Esophagus muscularis mucosa (tissue), 4 donors: ENCODE data around the gene RPP25L. TPM values are rescaled to one million over a fixed set of nuclear protein-coding genes. Genes with fewer than 3 reads are reported as not detected.

ENCODE experiments used
- DNase-seq: peaks from one replicate; pipeline ENCODE4 v3.0.0-alpha.2; 2017; ENCODE audit errors: extremely low spot score
- H3K27ac ChIP-seq, 4 donors: fragments of 200-600 bp; sonication (generic); replicated peaks in 1 of 4; 1 replicate in 3 of 4; 2 replicates in 1 of 4; pipeline ENCODE4 v1.5.1; 2016 to 2019; ENCODE audit warnings: mild to moderate bottlenecking in 1 of 4
- H3K27me3 ChIP-seq, 4 donors: fragments of 200-600 bp; sonication (generic); one replicate each; pipeline versions ENCODE4 v1.5.1 to v1.6.0; 2016 to 2019
- H3K36me3 ChIP-seq, 4 donors: fragments of 200-600 bp; sonication (generic); one replicate each; pipeline ENCODE4 v1.5.1; 2016 to 2019
- H3K4me1 ChIP-seq, 4 donors: fragments of 200-600 bp; sonication (generic); one replicate each; pipeline ENCODE4 v1.5.1; 2016 to 2019
- H3K4me3 ChIP-seq, 4 donors: fragments of 200-600 bp; sonication (generic); 1 replicate in 2 of 4; 2 replicates in 2 of 4; pipeline ENCODE4 v1.5.1; 2016 to 2019; ENCODE audit warnings: mild to moderate bottlenecking in 4 of 4, moderate library complexity in 1 of 4
- H3K9me3 ChIP-seq, 4 donors: fragments of 200-600 bp; sonication (generic); 1 replicate in 3 of 4; 2 replicates in 1 of 4; pipeline ENCODE4 v1.5.1; 2016 to 2019
- CTCF ChIP-seq, 3 experiments: fragments of 200-600 bp in 2 of 3; fragments of 450-650 bp in 1 of 3; sonication (generic) in 2 of 3; IDR thresholded peaks; one replicate each; pipeline ENCODE4 v1.5.1; 2017 to 2019; ENCODE audit warnings: antibody characterized with exemption in 3 of 3, mild to moderate bottlenecking in 2 of 3, moderate library complexity in 1 of 3
- EP300 ChIP-seq: sonication (generic); formaldehyde crosslinking; IDR thresholded peaks from one replicate; pipeline ENCODE4 v1.6.1; 2017; ENCODE audit warnings: antibody characterized with exemption
- POLR2A ChIP-seq: fragments of 450-650 bp; IDR thresholded peaks from one replicate; pipeline ENCODE4 v1.6.1; 2017; ENCODE audit warnings: antibody characterized with exemption, moderate library complexity, mild to moderate bottlenecking, low read depth
- POLR2AphosphoS5 ChIP-seq, 2 donors: sonication (generic); formaldehyde crosslinking; IDR thresholded peaks; one replicate each; pipeline ENCODE4 v1.6.1; 2017; ENCODE audit warnings: antibody characterized with exemption in 2 of 2
- WGBS: methylation state at CpG from one replicate; pipeline ENCODE4 v1.1.5; 2018; 5-methylcytosine and 5-hydroxymethylcytosine counted together
- intact Hi-C: fragments of 100-400 bp; cut with DNase I; formaldehyde crosslinking; loops from one replicate; pipeline ENCODE4 v1.15.1; 2023
- total RNA-seq, 4 donors: library from RNA; depleted of rRNA; stranded (reverse); fragments of >200 nt; gene quantifications; one replicate each; pipeline versions ENCODE4 v1.1.0 to v1.2.1, GENCODE V29; 2016

RPP25L gene
- total RNA-seq, 4 donors from 2014 or later, result 11.6 to 26.7 (median 20.2) TPM

GRCh38 chr9:34647651-34648050 is 35.8 kb upstream of the RPP25L start:
- Histone ChIP-seq H3K4me3 (peak overlapping the region; percentile 64 to 94 (median 74)), H3K27ac (peak overlapping the region; percentile 86 to 90 (median 88)), H3K36me3 (peaks cover 10 to 20% (median 16%) of the 10 kb centered on the region in 4 donors), H3K27me3 (no peaks in the 10 kb centered on the region), H3K4me1 (peaks cover 37 to 53% (median 48%) of the 10 kb centered on the region in 4 donors), H3K9me3 (no peaks in the 10 kb centered on the region)
- DNase-seq, result no peak
- TF ChIP-seq CTCF (IDR thresholded peaks at IDR 0.05) (no peak), POLR2A (no peak), EP300 (no peak), POLR2AphosphoS5 (IDR thresholded peaks at IDR 0.05) (no peak)
- WGBS, result 74% methylated on average over 10 of the region's 10 CpGs
- intact Hi-C loops, result no loop called here

GRCh38 chr9:34647084-34647403 is 35.1 kb upstream of the RPP25L start:
- WGBS, result 6% methylated on average over 8 of the region's 8 CpGs
- Histone ChIP-seq H3K4me1 (peaks cover 31 to 47% (median 42%) of the 10 kb centered on the region in 4 donors), H3K27me3 (no peaks in the 10 kb centered on the region), H3K4me3 (peak overlapping the region; percentile 64 to 94 (median 74)), H3K27ac (peak overlapping the region; percentile 86 to 90 (median 88)), H3K36me3 (peaks cover 10 to 20% (median 16%) of the 10 kb centered on the region in 4 donors), H3K9me3 (no peaks in the 10 kb centered on the region)
- intact Hi-C loops, result no loop called here
- DNase-seq, result no peak
- TF ChIP-seq EP300 (no peak), CTCF (IDR thresholded peaks at IDR 0.05) (no peak), POLR2AphosphoS5 (IDR thresholded peaks at IDR 0.05) (no peak), POLR2A (no peak)

- Histone ChIP-seq H3K4me3 (peak within 1 kb of the TSS; percentile 64 to 94 (median 74)), H3K9me3 (no peaks in the 10 kb centered on the region), H3K27me3 (no peaks in the 10 kb centered on the region), H3K4me1 (peaks cover 29 to 41% (median 37%) of the 10 kb centered on the region in 4 donors), H3K36me3 (peaks cover 10 to 20% (median 16%) of the 10 kb centered on the region in 4 donors), H3K27ac (peak within 1 kb of the TSS; percentile 86 to 90 (median 88))
- DNase-seq, result peak; percentile 99
- TF ChIP-seq POLR2A (no peak), POLR2AphosphoS5 (IDR thresholded peaks at IDR 0.05) (peak; percentile 70 to 76), CTCF (IDR thresholded peaks at IDR 0.05) (peak; percentile 32 to 46 (median 39)), EP300 (no peak)
- intact Hi-C loops, result no loop called here
- WGBS, result 14% methylated on average over 16 of the region's 43 CpGs
Observed at GRCh38 chr9:34646211-34647083, 34.5 kb upstream of the RPP25L start, which contains the start of gene GALT. Gene GALT (plus strand): TSS chr9:34646675. CDS start chr9:34646705, 30 bp downstream.

- DNase-seq, result no peak
- TF ChIP-seq EP300, result no peak
- no peak for TF ChIP-seq POLR2AphosphoS5 (IDR thresholded peaks at IDR 0.05)
- TF ChIP-seq CTCF (IDR thresholded peaks at IDR 0.05), result no peak
- no peak for TF ChIP-seq POLR2A
- Histone ChIP-seq H3K36me3 (peaks cover 9 to 18% (median 14%) of the 10 kb centered on the region in 4 donors), H3K27ac (no peak overlapping the region), H3K4me3 (no peak overlapping the region), H3K27me3 (no peaks in the 10 kb centered on the region), H3K9me3 (no peaks in the 10 kb centered on the region), H3K4me1 (peaks cover 22 to 29% (median 27%) of the 10 kb centered on the region in 4 donors)
- intact Hi-C loops, result no loop called here
Observed at GRCh38 chr9:34644766-34645314, 32.9 kb upstream of the RPP25L start.
